Sciatic nerve (tissue), 2 donors: ENCODE data around the gene IMMP2L. TPM values are rescaled to one million over a fixed set of nuclear protein-coding genes. Genes with fewer than 3 reads are reported as not detected.
"Not testable (repeated sequence)": the region's sequence is repeated elsewhere in the genome, so short reads cannot be mapped to it uniquely, and the experiment has no call there.

Source experiments
- ATAC-seq: fragments of 200-7000 bp; cut with Tn5 transposase; one replicate; pipeline ENCODE4 v1.9.1; 2020; ENCODE audit warnings: mild to moderate bottlenecking, moderate library complexity
- DNase-seq: peaks from one replicate; pipeline ENCODE4 v3.0.0-alpha.2; 2020; ENCODE audit warnings: low spot score
- intact Hi-C: fragments of 100-400 bp; cut with DNase I; formaldehyde crosslinking; loops from one replicate; pipeline ENCODE4 v1.14.2; 2022
- total RNA-seq: library from RNA; stranded (reverse); fragmentation: NEBNext Ultra II Directional; extraction: Animal tissue kit (Norgen Biotek cat#: 25700); gene quantifications from one replicate; pipeline ENCODE4 v1.2.1, GENCODE V29; 2021
- donor health status: DM: no; HTN: no; CAD: no.
- donor health status: DM: no; HTN: no; CAD: no.

The IMMP2L gene
- total RNA-seq, 1 donor from 2014 or later = 33.6 TPM

GRCh38 chr7:110964775-110965174, 597.5 kb downstream of the IMMP2L start:
- intact Hi-C loops = no loop called here
- DNase-seq (no peak), ATAC-seq (no peak)

- ATAC-seq = no peak
- intact Hi-C loops = no loop called here
Observed at GRCh38 chr7:110962826-110963225, 599.5 kb downstream of the IMMP2L start.

GRCh38 chr7:110962374-110962773, 599.9 kb downstream of the IMMP2L start:
- DNase-seq (no peak), ATAC-seq (no peak)
- intact Hi-C loops = no loop called here

More at GRCh38 chr7:110962826-110963225, 599.5 kb downstream of the IMMP2L start:
- no peak for DNase-seq

GRCh38 chr7:110960811-110961210, 601.5 kb downstream of the IMMP2L start:
- intact Hi-C loops = no loop called here
- ATAC-seq (no peak), DNase-seq (no peak)

- ATAC-seq (no peak), DNase-seq (no peak)
- intact Hi-C loops = no loop called here
Observed at GRCh38 chr7:110948280-110948679, 614.0 kb downstream of the IMMP2L start.

- intact Hi-C loops = no loop called here
- no peak for ATAC-seq
- DNase-seq = no peak
Observed at GRCh38 chr7:110947408-110947807, 614.9 kb downstream of the IMMP2L start.

- DNase-seq = no peak
- intact Hi-C loops = no loop called here
- ATAC-seq = no peak
Observed at GRCh38 chr7:110944966-110945644, 617.2 kb downstream of the IMMP2L start.

GRCh38 chr7:110944448-110944847, 617.8 kb downstream of the IMMP2L start:
- intact Hi-C loops = no loop called here
- ATAC-seq = no peak
- no peak for DNase-seq

- DNase-seq = no peak
- intact Hi-C loops = no loop called here
- peak; percentile 55 for ATAC-seq
Observed at GRCh38 chr7:110943701-110944345, 618.5 kb downstream of the IMMP2L start.

- ATAC-seq (no peak), DNase-seq (no peak)
- intact Hi-C loops = no loop called here
Observed at GRCh38 chr7:110941385-110941784, 620.9 kb downstream of the IMMP2L start.

GRCh38 chr7:110940756-110941155, 621.5 kb downstream of the IMMP2L start:
- no peak for DNase-seq
- no peak for ATAC-seq
- intact Hi-C loops = no loop called here

GRCh38 chr7:110938165-110938564, 624.1 kb downstream of the IMMP2L start:
- no peak for DNase-seq
- intact Hi-C loops = no loop called here
- ATAC-seq = no peak

- DNase-seq, intact Hi-C loops, ATAC-seq: not testable (repeated sequence)
Observed at GRCh38 chr7:110936665-110937064, 625.6 kb downstream of the IMMP2L start.

GRCh38 chr7:110929480-110930249, 632.6 kb downstream of the IMMP2L start:
- ATAC-seq = no peak
- DNase-seq = no peak
- intact Hi-C loops = no loop called here

GRCh38 chr7:110922906-110923305, 639.4 kb downstream of the IMMP2L start:
- intact Hi-C loops = no loop called here
- ATAC-seq (peak; percentile 38), DNase-seq (no peak)

- intact Hi-C loops = no loop called here
- ATAC-seq (peak; percentile 41), DNase-seq (no peak)
Observed at GRCh38 chr7:110921595-110922151, 640.6 kb downstream of the IMMP2L start.

- intact Hi-C loops = no loop called here
- ATAC-seq = no peak
Observed at GRCh38 chr7:110918949-110919548, 643.2 kb downstream of the IMMP2L start.

GRCh38 chr7:110914263-110914662, 648.0 kb downstream of the IMMP2L start:
- DNase-seq = no peak
- ATAC-seq = no peak
- intact Hi-C loops = no loop called here

More at GRCh38 chr7:110918949-110919548, 643.2 kb downstream of the IMMP2L start:
- DNase-seq = no peak

- DNase-seq (no peak), ATAC-seq (no peak)
- intact Hi-C loops = no loop called here
Observed at GRCh38 chr7:110911632-110912031, 650.7 kb downstream of the IMMP2L start.
